RWPE1 (cell line): Measurements from ENCODE around the gene COX4I2.
"Not testable (repeated sequence)": the region's sequence is repeated elsewhere in the genome, so short reads cannot be mapped to it uniquely, and the experiment has no call there.

Source experiments
- CTCF ChIA-PET: fragments of 350-600 bp; sonication (Branson Sonifier 250); formaldehyde crosslinking; extraction: SDS; loops from one replicate; lab custom pipeline; 2021; lab: Yijun Ruan, JAX
- POLR2A ChIA-PET: fragments of 400-600 bp; formaldehyde crosslinking; extraction: SDS; loops from one replicate; lab custom pipeline; 2020; ENCODE audit warnings: antibody characterized with exemption; ENCODE audit not compliant: low non-redundant PET; lab: Yijun Ruan, JAX
- DNase-seq: peaks from one replicate; pipeline ENCODE4 v3.0.0; 2012; ENCODE audit warnings: low spot score
- H3K27ac ChIP-seq: fragments of 450-650 bp; 2 replicates; pipeline ENCODE4 v1.5.1; 2017
- CTCF ChIP-seq: fragments of 450-650 bp; conservative IDR thresholded peaks from 2 replicates; pipeline ENCODE4 v1.5.1; 2017; ENCODE audit warnings: low read depth, mild to moderate bottlenecking

COX4I2 gene

GRCh38 chr20:31606804-31607639, 30.7 kb upstream of the COX4I2 start:
- DNase-seq: peak; percentile 78
- ChIA-PET CTCF (interaction anchor here (0.8 to 7.8 kb wide), 4 partner anchors 34 to 117 kb away, joined by 3 to 656 read pairs (median 5); no protein-coding TSS in a partner anchor), POLR2A (interaction anchor here (0.6 to 5.9 kb wide), 8 partner anchors 11 to 140 kb away, joined by 3 to 46 read pairs (median 17); no protein-coding TSS in a partner anchor)
- H3K27ac ChIP-seq: peak overlapping the region; percentile 86
- no peak for TF ChIP-seq CTCF

- ChIA-PET CTCF (interaction anchor here (0.8 to 7.8 kb wide), 4 partner anchors 35 to 116 kb away, joined by 3 to 656 read pairs (median 5); no protein-coding TSS in a partner anchor), POLR2A (interaction anchor here (0.6 to 5.9 kb wide), 9 partner anchors 12 to 140 kb away, joined by 3 to 46 read pairs (median 13); no protein-coding TSS in a partner anchor)
- TF ChIP-seq CTCF: no peak
- no peak for DNase-seq
- H3K27ac ChIP-seq: peak overlapping the region; percentile 86
Observed at GRCh38 chr20:31607640-31608250, 30.0 kb upstream of the COX4I2 start.

- POLR2A ChIA-PET: interaction anchor here (0.8 to 5.9 kb wide), 5 partner anchors 15 to 46 kb away, joined by 5 to 46 read pairs (median 31); no protein-coding TSS in a partner anchor
- CTCF ChIA-PET: interaction anchor here (1.6 to 7.8 kb wide), 2 partner anchors 35 to 48 kb away, joined by 6 to 656 read pairs; no protein-coding TSS in a partner anchor
- no peak for TF ChIP-seq CTCF
- peak; percentile 92 for DNase-seq
- H3K27ac ChIP-seq: peak overlapping the region; percentile 86
Observed at GRCh38 chr20:31608251-31608945, 29.3 kb upstream of the COX4I2 start.

GRCh38 chr20:31612271-31612640, 25.5 kb upstream of the COX4I2 start:
- ChIA-PET POLR2A (interaction anchor here (0.6 to 3.6 kb wide), 10 partner anchors 17 to 59 kb away, joined by 3 to 35 read pairs (median 10); no protein-coding TSS in a partner anchor), CTCF (interaction anchor here (0.6 to 7.8 kb wide), 40 partner anchors 8 to 223 kb away, joined by 3 to 656 read pairs (median 7); partner anchors contain the start of genes BCL2L1, DEFB123 and ID1)
- not testable (repeated sequence) for DNase-seq
- H3K27ac ChIP-seq: peak overlapping the region; percentile 52

GRCh38 chr20:31615416-31615815, 22.3 kb upstream of the COX4I2 start:
- ChIA-PET CTCF (interaction anchor here (0.6 to 1.0 kb wide), 2 partner anchors 29 to 58 kb away, joined by 3 to 6 read pairs; no protein-coding TSS in a partner anchor), POLR2A (no interaction called here)
- H3K27ac ChIP-seq: no peak overlapping the region
- no peak for DNase-seq
- no peak for TF ChIP-seq CTCF

GRCh38 chr20:31617432-31618104, 20.1 kb upstream of the COX4I2 start:
- no peak for TF ChIP-seq CTCF
- CTCF ChIA-PET: interaction anchor here (0.6 to 1.2 kb wide), 2 partner anchors 28 to 55 kb away, joined by 3 read pairs; no protein-coding TSS in a partner anchor
- H3K27ac ChIP-seq: no peak overlapping the region
- POLR2A ChIA-PET: interaction anchor here (0.6 kb wide), 1 partner anchor 136 kb away, joined by 7 read pairs; no protein-coding TSS in a partner anchor
- no peak for DNase-seq
